ENCODE measurements around the gene TBC1D4. TPM values are rescaled to one million over a fixed set of nuclear protein-coding genes. Genes with fewer than 3 reads are reported as not detected.

The TBC1D4 gene, protein sequence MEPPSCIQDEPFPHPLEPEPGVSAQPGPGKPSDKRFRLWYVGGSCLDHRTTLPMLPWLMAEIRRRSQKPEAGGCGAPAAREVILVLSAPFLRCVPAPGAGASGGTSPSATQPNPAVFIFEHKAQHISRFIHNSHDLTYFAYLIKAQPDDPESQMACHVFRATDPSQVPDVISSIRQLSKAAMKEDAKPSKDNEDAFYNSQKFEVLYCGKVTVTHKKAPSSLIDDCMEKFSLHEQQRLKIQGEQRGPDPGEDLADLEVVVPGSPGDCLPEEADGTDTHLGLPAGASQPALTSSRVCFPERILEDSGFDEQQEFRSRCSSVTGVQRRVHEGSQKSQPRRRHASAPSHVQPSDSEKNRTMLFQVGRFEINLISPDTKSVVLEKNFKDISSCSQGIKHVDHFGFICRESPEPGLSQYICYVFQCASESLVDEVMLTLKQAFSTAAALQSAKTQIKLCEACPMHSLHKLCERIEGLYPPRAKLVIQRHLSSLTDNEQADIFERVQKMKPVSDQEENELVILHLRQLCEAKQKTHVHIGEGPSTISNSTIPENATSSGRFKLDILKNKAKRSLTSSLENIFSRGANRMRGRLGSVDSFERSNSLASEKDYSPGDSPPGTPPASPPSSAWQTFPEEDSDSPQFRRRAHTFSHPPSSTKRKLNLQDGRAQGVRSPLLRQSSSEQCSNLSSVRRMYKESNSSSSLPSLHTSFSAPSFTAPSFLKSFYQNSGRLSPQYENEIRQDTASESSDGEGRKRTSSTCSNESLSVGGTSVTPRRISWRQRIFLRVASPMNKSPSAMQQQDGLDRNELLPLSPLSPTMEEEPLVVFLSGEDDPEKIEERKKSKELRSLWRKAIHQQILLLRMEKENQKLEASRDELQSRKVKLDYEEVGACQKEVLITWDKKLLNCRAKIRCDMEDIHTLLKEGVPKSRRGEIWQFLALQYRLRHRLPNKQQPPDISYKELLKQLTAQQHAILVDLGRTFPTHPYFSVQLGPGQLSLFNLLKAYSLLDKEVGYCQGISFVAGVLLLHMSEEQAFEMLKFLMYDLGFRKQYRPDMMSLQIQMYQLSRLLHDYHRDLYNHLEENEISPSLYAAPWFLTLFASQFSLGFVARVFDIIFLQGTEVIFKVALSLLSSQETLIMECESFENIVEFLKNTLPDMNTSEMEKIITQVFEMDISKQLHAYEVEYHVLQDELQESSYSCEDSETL (N-terminal part only)
- total RNA-seq, result 6.5 TPM

GRCh38 chr13:75482070-75482819 lies at the start of gene TBC1D4:
Gene TBC1D4 (minus strand): TSS chr13:75482169. CDS start chr13:75481767, 402 bp downstream.
- DNase-seq (ENCODE audit: low read depth in 2 of 3, low spot score in 2 of 3), result peak; percentile 6 to 89 (median 88)

DNA sequence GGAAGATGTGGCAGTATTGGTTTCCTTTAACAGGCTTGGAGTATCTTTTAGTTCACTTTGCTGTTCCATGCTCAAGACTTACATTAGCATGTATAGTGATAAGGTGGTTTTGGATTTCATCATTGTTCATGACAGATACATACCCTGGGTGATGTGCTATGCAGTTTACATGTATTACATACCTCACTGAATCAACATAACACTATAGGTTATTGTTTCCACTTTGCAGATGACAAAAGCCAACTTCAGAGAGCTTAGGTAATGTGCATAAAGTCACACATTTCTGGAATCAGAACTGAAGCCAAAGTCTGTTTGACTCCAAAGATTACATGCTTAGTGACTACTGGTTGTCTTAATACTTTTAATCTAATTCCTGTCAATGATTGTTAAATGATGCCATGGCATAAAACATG lies 48.6 kb upstream of the TBC1D4 start:
- peak in 1 of 3 donors; percentile 18 for DNase-seq (ENCODE audit: low read depth in 2 of 3, low spot score in 2 of 3)

- no peak for DNase-seq (ENCODE audit: low read depth in 2 of 3, low spot score in 2 of 3)
Measured at GRCh38 chr13:75521956-75522355, 40.0 kb upstream of the TBC1D4 start.

GRCh38 chr13:75518439-75519088 lies 36.6 kb upstream of the TBC1D4 start:
- DNase-seq (ENCODE audit: low read depth in 2 of 3, low spot score in 2 of 3), result no peak

GRCh38 chr13:75514080-75514995 lies 32.4 kb upstream of the TBC1D4 start:
- no peak for DNase-seq (ENCODE audit: low read depth in 2 of 3, low spot score in 2 of 3)

DNA sequence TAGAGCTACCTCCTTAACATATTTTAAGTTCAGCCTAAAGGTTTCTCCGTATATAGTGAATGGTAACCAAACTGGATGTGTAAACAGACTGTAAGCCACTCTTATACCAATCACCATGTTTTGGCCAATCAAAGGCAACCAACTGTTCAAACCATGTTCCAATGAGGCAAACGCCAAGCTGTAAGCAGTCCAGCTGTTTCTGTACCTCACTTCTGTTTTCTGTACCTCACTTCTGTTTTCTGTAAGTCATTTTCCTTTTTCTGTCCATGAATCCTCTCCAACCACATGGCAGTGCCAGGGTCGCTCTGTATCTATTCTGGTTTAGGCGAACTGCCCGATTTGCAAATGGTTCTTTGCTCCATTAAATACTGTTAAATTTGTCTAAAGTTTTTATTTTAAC lies 31.3 kb upstream of the TBC1D4 start:
- DNase-seq (ENCODE audit: low read depth in 2 of 3, low spot score in 2 of 3), result no peak

- DNase-seq (ENCODE audit: low read depth in 2 of 3, low spot score in 2 of 3), result no peak
Measured at GRCh38 chr13:75512253-75512652, 30.3 kb upstream of the TBC1D4 start.

DNA sequence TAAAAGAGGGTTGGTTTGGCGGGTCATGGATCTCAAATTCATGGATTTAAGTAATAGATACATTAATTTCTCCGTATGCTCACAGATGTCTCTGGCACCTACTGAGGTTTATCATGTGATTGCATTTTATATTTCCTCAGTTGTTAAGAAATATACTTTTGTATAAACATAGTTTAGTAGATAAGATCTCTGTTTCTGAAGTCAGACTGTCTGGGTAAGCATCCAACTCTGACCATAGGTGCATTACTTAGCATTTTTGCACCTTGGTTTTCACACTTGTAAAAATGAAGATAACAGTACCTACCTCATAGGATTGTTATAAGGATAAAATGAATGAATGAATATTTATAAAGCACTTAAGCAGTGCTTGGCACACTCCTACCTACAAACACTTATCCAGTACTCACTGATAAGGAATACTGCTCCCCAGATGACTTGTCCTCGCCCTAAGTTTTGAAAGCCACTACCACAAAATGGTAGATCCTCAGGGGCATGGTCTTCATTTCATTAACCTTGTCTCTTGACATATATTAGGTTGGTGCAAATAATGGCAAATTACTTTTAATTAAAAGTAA lies 29.2 kb upstream of the TBC1D4 start:
- DNase-seq (ENCODE audit: low read depth in 2 of 3, low spot score in 2 of 3), result no peak

DNA sequence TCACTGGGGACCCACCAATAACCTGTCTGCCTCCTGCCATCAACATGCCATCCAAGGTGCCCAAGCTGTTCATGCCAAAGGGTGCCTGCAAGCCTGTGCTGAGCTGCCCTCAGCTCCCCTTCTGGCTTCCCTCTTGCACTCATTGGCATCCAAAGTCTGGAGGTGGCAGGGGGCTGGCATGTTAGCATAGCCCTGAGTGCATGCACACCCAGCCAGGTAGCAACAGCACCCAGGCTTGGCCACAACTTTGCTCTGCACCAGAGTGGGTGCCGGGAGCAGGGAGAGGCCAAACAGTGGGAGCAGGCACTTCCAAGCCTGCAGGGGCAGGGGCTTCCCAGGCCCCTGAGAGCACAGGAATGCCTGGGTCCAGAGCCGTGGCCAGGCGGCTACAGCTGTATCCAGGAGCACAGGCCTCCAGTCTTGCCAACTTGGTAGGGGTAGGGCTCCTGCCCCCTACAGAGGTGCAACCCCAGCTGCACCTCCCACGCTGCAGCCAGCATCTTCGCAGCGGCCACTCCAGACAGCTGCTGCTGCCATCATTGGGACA lies 26.1 kb upstream of the TBC1D4 start:
- no peak for DNase-seq (ENCODE audit: low read depth in 2 of 3, low spot score in 2 of 3)

DNA sequence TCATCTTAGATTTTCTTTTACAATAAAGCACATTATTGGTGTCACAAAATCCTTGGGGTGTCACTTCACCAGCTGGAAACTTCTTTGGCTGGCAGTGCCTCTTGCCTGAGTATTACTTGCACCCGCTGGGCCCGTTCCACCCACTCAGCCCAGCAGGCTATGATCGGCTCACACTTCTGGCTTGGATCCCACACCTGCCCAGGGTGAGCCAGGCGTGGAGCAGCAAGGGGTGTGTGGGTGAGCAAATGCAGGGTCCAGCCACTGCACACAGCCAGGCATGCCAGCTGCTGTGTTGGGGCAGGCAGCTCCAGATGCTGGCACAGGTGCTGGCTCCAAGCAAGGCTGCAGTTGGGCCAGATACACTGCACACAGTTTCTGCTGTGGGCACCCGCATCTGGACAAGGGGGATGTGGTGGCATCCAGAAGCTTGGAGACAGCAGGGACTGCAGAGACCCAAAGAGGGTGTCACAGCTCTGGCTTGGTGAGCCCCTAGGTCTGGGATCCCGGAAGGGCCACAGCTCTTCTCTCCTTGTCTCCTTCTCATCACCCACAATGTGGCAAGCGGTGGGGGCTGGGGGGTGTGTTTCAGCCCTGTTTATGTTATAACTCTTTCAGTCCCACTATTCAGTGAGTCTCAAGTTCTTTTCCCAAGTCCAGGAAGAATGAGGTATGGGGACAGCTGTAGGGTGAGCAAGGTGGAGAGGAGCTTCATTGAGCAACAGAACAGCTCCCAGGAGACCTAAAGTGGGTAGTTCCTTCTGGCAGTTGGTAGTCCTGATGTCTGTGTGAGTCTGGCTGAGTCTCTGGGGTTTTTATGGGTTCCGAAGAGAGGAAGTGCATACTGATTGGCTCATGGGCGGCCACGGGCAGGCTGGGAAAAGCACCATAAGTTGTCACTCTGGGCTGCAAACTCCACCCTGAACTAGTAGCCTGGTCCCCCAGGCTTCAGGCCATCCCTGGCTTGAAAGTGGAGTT lies 25.3 kb upstream of the TBC1D4 start:
- no peak for DNase-seq (ENCODE audit: low read depth in 2 of 3, low spot score in 2 of 3)

DNA sequence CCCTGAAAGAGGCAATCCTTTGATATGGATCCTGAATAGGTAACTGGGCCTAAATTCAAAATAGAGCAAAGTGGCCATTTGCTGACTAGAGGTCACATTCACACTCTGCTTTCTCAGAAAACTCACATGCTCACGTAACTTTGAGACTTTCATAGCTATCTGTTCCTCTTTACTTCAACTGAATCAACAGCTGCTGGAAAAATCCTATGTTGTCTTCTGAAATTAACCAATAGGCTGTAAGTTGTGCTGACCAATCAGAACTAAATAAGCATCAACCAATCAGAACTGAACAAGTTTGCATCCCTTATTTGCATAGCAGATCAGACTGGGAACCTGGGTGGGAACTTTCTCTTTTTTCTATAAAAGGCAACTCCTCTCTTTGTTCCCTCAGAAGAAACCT lies 24.0 kb upstream of the TBC1D4 start:
- DNase-seq (ENCODE audit: low read depth in 2 of 3, low spot score in 2 of 3), result no peak

- DNase-seq (ENCODE audit: low read depth in 2 of 3, low spot score in 2 of 3), result peak in 1 of 3 donors; percentile 59
Measured at GRCh38 chr13:75505327-75505726, 23.4 kb upstream of the TBC1D4 start.

- DNase-seq (ENCODE audit: low read depth in 2 of 3, low spot score in 2 of 3), result no peak
Measured at GRCh38 chr13:75495938-75496337, 14.0 kb upstream of the TBC1D4 start.

DNA sequence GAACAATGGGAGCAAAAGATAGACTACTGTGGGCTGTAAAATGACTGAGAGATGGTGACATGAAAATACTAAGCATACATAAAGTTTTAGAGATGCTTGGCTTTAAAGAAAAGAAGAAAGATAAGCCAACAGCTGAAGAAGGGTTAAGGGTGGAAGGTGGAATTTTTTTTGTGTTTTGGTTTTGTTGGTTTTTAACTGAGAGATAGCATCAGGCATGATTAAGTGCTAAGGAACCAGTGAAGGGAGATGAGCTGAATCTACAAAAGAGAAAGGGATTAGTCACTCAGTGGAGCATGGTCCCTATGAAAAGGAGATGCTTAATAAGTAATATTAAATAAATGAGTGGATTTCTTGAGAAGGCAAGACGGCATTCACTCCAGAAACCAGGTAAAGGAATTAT lies 12.5 kb upstream of the TBC1D4 start:
- no peak for DNase-seq (ENCODE audit: low read depth in 2 of 3, low spot score in 2 of 3)

GRCh38 chr13:75493156-75493555 lies 11.2 kb upstream of the TBC1D4 start:
- DNase-seq (ENCODE audit: low read depth in 2 of 3, low spot score in 2 of 3), result no peak

DNA sequence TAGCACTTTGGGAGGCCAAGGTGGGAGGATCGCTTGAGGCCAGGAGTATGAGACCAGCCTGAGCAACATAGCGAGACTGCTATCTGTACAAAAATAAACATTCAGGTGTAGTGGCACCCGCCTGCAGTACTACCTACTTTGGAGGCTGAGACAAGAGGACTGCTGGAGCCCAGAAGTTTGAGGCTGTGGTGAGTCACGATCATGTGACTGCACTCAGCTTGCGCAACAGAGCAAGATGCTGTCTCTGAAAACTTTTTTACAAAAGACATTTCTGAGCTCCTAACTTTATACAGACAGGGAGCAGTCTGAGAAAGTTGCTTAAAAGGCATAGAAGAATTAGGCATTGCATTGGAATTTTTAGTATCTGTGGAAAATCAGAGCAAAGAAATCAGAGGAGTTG lies 10.4 kb upstream of the TBC1D4 start:
- no peak for DNase-seq (ENCODE audit: low read depth in 2 of 3, low spot score in 2 of 3)

- DNase-seq (ENCODE audit: low read depth in 2 of 3, low spot score in 2 of 3), result no peak
Measured at GRCh38 chr13:75491376-75491775, 9.4 kb upstream of the TBC1D4 start.
